ENCODE measurements around the gene INSYN2A.

Gene INSYN2A

GRCh38 chr10:127196282-127197153 is at the start of gene INSYN2A:
INSYN2A (minus strand) TSS chr10:127196591; CDS start chr10:127176395, 20,196 bp downstream.
- Histone ChIP-seq H3K4me1 (ENCODE audit: control insufficient read depth, insufficient read depth, low read length) (peaks cover 9% of the 10 kb centered on the region), H3K9ac (ENCODE audit: low read length) (peak within 1 kb of the TSS; percentile 20), H3K27me3 (replicated peaks; ENCODE audit: control insufficient read depth, insufficient read depth, low read length) (no peaks in the 10 kb centered on the region), H3K9me3 (ENCODE audit: control insufficient read depth, low read length) (no peaks in the 10 kb centered on the region), H3K4me3 (ENCODE audit: low read length) (peak within 1 kb of the TSS; percentile 72), H3K36me3 (ENCODE audit: control insufficient read depth, insufficient read depth, low read length, severe bottlenecking) (no peaks in the 10 kb centered on the region)
- peak; percentile 70 for DNase-seq (ENCODE audit: low read depth)

GRCh38 chr10:127245456-127245855 is 49.1 kb upstream of the INSYN2A start:
- Histone ChIP-seq H3K36me3 (ENCODE audit: control insufficient read depth, insufficient read depth, low read length, severe bottlenecking) (peaks cover 17% of the 10 kb centered on the region), H3K27me3 (replicated peaks; ENCODE audit: control insufficient read depth, insufficient read depth, low read length) (no peaks in the 10 kb centered on the region), H3K9ac (ENCODE audit: low read length) (no peak overlapping the region), H3K4me1 (ENCODE audit: control insufficient read depth, insufficient read depth, low read length) (peaks cover 8% of the 10 kb centered on the region), H3K9me3 (ENCODE audit: control insufficient read depth, low read length) (no peaks in the 10 kb centered on the region), H3K4me3 (ENCODE audit: low read length) (no peak overlapping the region)
- DNase-seq (ENCODE audit: low read depth): no peak

GRCh38 chr10:127243490-127244272 is 47.3 kb upstream of the INSYN2A start:
- DNase-seq (ENCODE audit: low read depth): peak; percentile 17

GRCh38 chr10:127242914-127243313 is 46.5 kb upstream of the INSYN2A start:
- H3K9ac ChIP-seq (ENCODE audit: low read length): no peak overlapping the region
- no peak overlapping the region for H3K4me3 ChIP-seq (ENCODE audit: low read length)
- no peak for DNase-seq (ENCODE audit: low read depth)
- H3K4me1 ChIP-seq (ENCODE audit: control insufficient read depth, insufficient read depth, low read length): peaks cover 8% of the 10 kb centered on the region
- H3K27me3 ChIP-seq (replicated peaks; ENCODE audit: control insufficient read depth, insufficient read depth, low read length): no peaks in the 10 kb centered on the region
- H3K9me3 ChIP-seq (ENCODE audit: control insufficient read depth, low read length): no peaks in the 10 kb centered on the region
- no peaks in the 10 kb centered on the region for H3K36me3 ChIP-seq (ENCODE audit: control insufficient read depth, insufficient read depth, low read length, severe bottlenecking)

More at GRCh38 chr10:127243490-127244272, 47.3 kb upstream of the INSYN2A start:
- H3K4me1 ChIP-seq (ENCODE audit: control insufficient read depth, insufficient read depth, low read length): peaks cover 8% of the 10 kb centered on the region
- H3K9me3 ChIP-seq (ENCODE audit: control insufficient read depth, low read length): no peaks in the 10 kb centered on the region
- no peak overlapping the region for H3K9ac ChIP-seq (ENCODE audit: low read length)
- H3K36me3 ChIP-seq (ENCODE audit: control insufficient read depth, insufficient read depth, low read length, severe bottlenecking): peaks cover 2% of the 10 kb centered on the region
- no peak overlapping the region for H3K4me3 ChIP-seq (ENCODE audit: low read length)
- no peaks in the 10 kb centered on the region for H3K27me3 ChIP-seq (replicated peaks; ENCODE audit: control insufficient read depth, insufficient read depth, low read length)

GRCh38 chr10:127236266-127236665 is 39.9 kb upstream of the INSYN2A start:
- H3K4me3 ChIP-seq (ENCODE audit: low read length): no peak overlapping the region
- no peaks in the 10 kb centered on the region for H3K4me1 ChIP-seq (ENCODE audit: control insufficient read depth, insufficient read depth, low read length)
- H3K36me3 ChIP-seq (ENCODE audit: control insufficient read depth, insufficient read depth, low read length, severe bottlenecking): no peaks in the 10 kb centered on the region
- no peaks in the 10 kb centered on the region for H3K9me3 ChIP-seq (ENCODE audit: control insufficient read depth, low read length)
- DNase-seq (ENCODE audit: low read depth): no peak
- no peaks in the 10 kb centered on the region for H3K27me3 ChIP-seq (replicated peaks; ENCODE audit: control insufficient read depth, insufficient read depth, low read length)
- H3K9ac ChIP-seq (ENCODE audit: low read length): no peak overlapping the region

GRCh38 chr10:127234306-127234800 is 38.0 kb upstream of the INSYN2A start:
- H3K4me1 ChIP-seq (ENCODE audit: control insufficient read depth, insufficient read depth, low read length): no peaks in the 10 kb centered on the region
- H3K9me3 ChIP-seq (ENCODE audit: control insufficient read depth, low read length): no peaks in the 10 kb centered on the region
- no peaks in the 10 kb centered on the region for H3K36me3 ChIP-seq (ENCODE audit: control insufficient read depth, insufficient read depth, low read length, severe bottlenecking)
- DNase-seq (ENCODE audit: low read depth): peak; percentile 5
- H3K27me3 ChIP-seq (replicated peaks; ENCODE audit: control insufficient read depth, insufficient read depth, low read length): no peaks in the 10 kb centered on the region
- no peak overlapping the region for H3K4me3 ChIP-seq (ENCODE audit: low read length)
- no peak overlapping the region for H3K9ac ChIP-seq (ENCODE audit: low read length)

GRCh38 chr10:127228195-127228787 is 31.9 kb upstream of the INSYN2A start:
- H3K36me3 ChIP-seq (ENCODE audit: control insufficient read depth, insufficient read depth, low read length, severe bottlenecking): no peaks in the 10 kb centered on the region
- peak; percentile 20 for DNase-seq (ENCODE audit: low read depth)
- H3K4me3 ChIP-seq (ENCODE audit: low read length): no peak overlapping the region

GRCh38 chr10:127227663-127228062 is 31.3 kb upstream of the INSYN2A start:
- no peak overlapping the region for H3K4me3 ChIP-seq (ENCODE audit: low read length)
- no peaks in the 10 kb centered on the region for H3K4me1 ChIP-seq (ENCODE audit: control insufficient read depth, insufficient read depth, low read length)
- H3K27me3 ChIP-seq (replicated peaks; ENCODE audit: control insufficient read depth, insufficient read depth, low read length): no peaks in the 10 kb centered on the region
- no peak for DNase-seq (ENCODE audit: low read depth)
- H3K9ac ChIP-seq (ENCODE audit: low read length): no peak overlapping the region
- H3K36me3 ChIP-seq (ENCODE audit: control insufficient read depth, insufficient read depth, low read length, severe bottlenecking): no peaks in the 10 kb centered on the region
- no peaks in the 10 kb centered on the region for H3K9me3 ChIP-seq (ENCODE audit: control insufficient read depth, low read length)

More at GRCh38 chr10:127228195-127228787, 31.9 kb upstream of the INSYN2A start:
- Histone ChIP-seq H3K9ac (ENCODE audit: low read length) (no peak overlapping the region), H3K4me1 (ENCODE audit: control insufficient read depth, insufficient read depth, low read length) (no peaks in the 10 kb centered on the region), H3K9me3 (ENCODE audit: control insufficient read depth, low read length) (no peaks in the 10 kb centered on the region), H3K27me3 (replicated peaks; ENCODE audit: control insufficient read depth, insufficient read depth, low read length) (no peaks in the 10 kb centered on the region)

GRCh38 chr10:127227027-127227426 is 30.6 kb upstream of the INSYN2A start:
- no peak for DNase-seq (ENCODE audit: low read depth)
- Histone ChIP-seq H3K9ac (ENCODE audit: low read length) (no peak overlapping the region), H3K9me3 (ENCODE audit: control insufficient read depth, low read length) (no peaks in the 10 kb centered on the region), H3K4me3 (ENCODE audit: low read length) (no peak overlapping the region), H3K36me3 (ENCODE audit: control insufficient read depth, insufficient read depth, low read length, severe bottlenecking) (no peaks in the 10 kb centered on the region), H3K27me3 (replicated peaks; ENCODE audit: control insufficient read depth, insufficient read depth, low read length) (no peaks in the 10 kb centered on the region), H3K4me1 (ENCODE audit: control insufficient read depth, insufficient read depth, low read length) (no peaks in the 10 kb centered on the region)

- Histone ChIP-seq H3K9ac (ENCODE audit: low read length) (no peak overlapping the region), H3K4me3 (ENCODE audit: low read length) (no peak overlapping the region), H3K36me3 (ENCODE audit: control insufficient read depth, insufficient read depth, low read length, severe bottlenecking) (no peaks in the 10 kb centered on the region), H3K27me3 (replicated peaks; ENCODE audit: control insufficient read depth, insufficient read depth, low read length) (no peaks in the 10 kb centered on the region), H3K9me3 (ENCODE audit: control insufficient read depth, low read length) (no peaks in the 10 kb centered on the region), H3K4me1 (ENCODE audit: control insufficient read depth, insufficient read depth, low read length) (no peaks in the 10 kb centered on the region)
- no peak for DNase-seq (ENCODE audit: low read depth)
These were observed 24.9 kb upstream of the INSYN2A start for GRCh38 chr10:127221281-127221680.

- no peak for DNase-seq (ENCODE audit: low read depth)
- H3K4me3 ChIP-seq (ENCODE audit: low read length): no peak overlapping the region
- H3K4me1 ChIP-seq (ENCODE audit: control insufficient read depth, insufficient read depth, low read length): no peaks in the 10 kb centered on the region
- no peaks in the 10 kb centered on the region for H3K27me3 ChIP-seq (replicated peaks; ENCODE audit: control insufficient read depth, insufficient read depth, low read length)
- H3K9me3 ChIP-seq (ENCODE audit: control insufficient read depth, low read length): no peaks in the 10 kb centered on the region
- H3K9ac ChIP-seq (ENCODE audit: low read length): no peak overlapping the region
- no peaks in the 10 kb centered on the region for H3K36me3 ChIP-seq (ENCODE audit: control insufficient read depth, insufficient read depth, low read length, severe bottlenecking)
These were observed 22.3 kb upstream of the INSYN2A start for GRCh38 chr10:127218658-127219057.
